Mucosa of descending colon (tissue), 3 donors: ENCODE measurements around the gene CTNS. TPM values are rescaled to one million over a fixed set of nuclear protein-coding genes. Genes with fewer than 3 reads are reported as not detected.

Experiments
- ATAC-seq: fragments of 200-7000 bp; cut with Tn5 transposase; one replicate; pipeline ENCODE4 v1.9.1; 2020; ENCODE audit warnings: mild to moderate bottlenecking, moderate library complexity
- DNase-seq, 3 donors: peaks; one replicate each; pipeline ENCODE4 v3.0.0-alpha.2; 2020
- H3K36me3 ChIP-seq: fragments of 200-600 bp; one replicate; pipeline ENCODE4 v1.8.0; 2021; ENCODE audit warnings: low read depth, mild to moderate bottlenecking
- H3K4me1 ChIP-seq: fragments of 200-600 bp; one replicate; pipeline ENCODE4 v1.8.0; 2021; ENCODE audit warnings: low read depth, mild to moderate bottlenecking
- H3K4me3 ChIP-seq: fragments of 200-600 bp; one replicate; pipeline ENCODE4 v1.8.0; 2021; ENCODE audit warnings: mild to moderate bottlenecking
- H3K9me3 ChIP-seq: fragments of 200-600 bp; one replicate; pipeline ENCODE4 v1.8.0; 2021; ENCODE audit warnings: mild to moderate bottlenecking
- CTCF ChIP-seq: fragments of 200-600 bp; IDR thresholded peaks from one replicate; pipeline ENCODE4 v1.8.0; 2022; ENCODE audit warnings: antibody characterized with exemption, mild to moderate bottlenecking
- intact Hi-C, 2 donors: fragments of 100-400 bp; cut with DNase I in 1 of 2; cut with micrococcal nuclease in 1 of 2; formaldehyde crosslinking; loops; one replicate each; pipeline versions ENCODE4 v1.11.0 to v1.11.1; 2022; cut with DNase I, micrococcal nuclease
- total RNA-seq, 3 donors: library from RNA; stranded (reverse); fragmentation: NEBNext Ultra II Directional in 2 of 3; extraction: Animal tissue kit (Norgen Biotek cat#: 25700) in 2 of 3; gene quantifications; one replicate each; pipeline versions ENCODE4 v1.2.1 to v1.2.4, GENCODE V29; 2021 to 2023
- donor health status: DM: no; HTN: no; CAD: no; lungs with moderate emphysema.
- donor health status: DM: no; HTN: no; CAD: no.
- donor health status: DM: no; HTN: yes; CAD: no.

The CTNS gene
- total RNA-seq, 3 donors from 2014 or later: 9.6 to 13.4 (median 13.1) TPM

- no peak for ATAC-seq
- no peak for DNase-seq
- H3K4me1 ChIP-seq: no peaks in the 10 kb centered on the region
- no peak overlapping the region for H3K4me3 ChIP-seq
- peaks cover 10% of the 10 kb centered on the region for H3K36me3 ChIP-seq
- intact Hi-C loops: no loop called here
- no peaks in the 10 kb centered on the region for H3K9me3 ChIP-seq
- TF ChIP-seq CTCF: no peak
These were observed 9.5 kb upstream of the CTNS start for GRCh38 chr17:3626831-3627768.

GRCh38 chr17:3627769-3628167, 8.8 kb upstream of the CTNS start:
- Histone ChIP-seq H3K4me3 (no peak overlapping the region), H3K9me3 (no peaks in the 10 kb centered on the region), H3K36me3 (peaks cover 6% of the 10 kb centered on the region), H3K4me1 (no peaks in the 10 kb centered on the region)
- no peak for DNase-seq
- intact Hi-C loops: no loop called here
- ATAC-seq: no peak
- TF ChIP-seq CTCF: no peak

- H3K36me3 ChIP-seq: peaks cover 6% of the 10 kb centered on the region
- no peak for DNase-seq
- no peaks in the 10 kb centered on the region for H3K9me3 ChIP-seq
- H3K4me3 ChIP-seq: no peak overlapping the region
- peaks cover 9% of the 10 kb centered on the region for H3K4me1 ChIP-seq
- intact Hi-C loops: no loop called here
- no peak for TF ChIP-seq CTCF
- ATAC-seq: no peak
These were observed 5.8 kb upstream of the CTNS start for GRCh38 chr17:3630781-3631180.

- peaks cover 9% of the 10 kb centered on the region for H3K4me1 ChIP-seq
- intact Hi-C loops: no loop called here
- no peak for ATAC-seq
- no peak for TF ChIP-seq CTCF
- H3K9me3 ChIP-seq: no peaks in the 10 kb centered on the region
- H3K36me3 ChIP-seq: peaks cover 6% of the 10 kb centered on the region
- DNase-seq: no peak
- H3K4me3 ChIP-seq: no peak overlapping the region
These were observed 4.3 kb upstream of the CTNS start for GRCh38 chr17:3632287-3632686.

- no peaks in the 10 kb centered on the region for H3K36me3 ChIP-seq
- H3K9me3 ChIP-seq: no peaks in the 10 kb centered on the region
- peak in 2 of 3 donors; percentile 57 to 73 for DNase-seq
- TF ChIP-seq CTCF: no peak
- peak overlapping the region; percentile 72 for H3K4me3 ChIP-seq
- intact Hi-C loops: no loop called here
- ATAC-seq: peak; percentile 51
- peaks cover 9% of the 10 kb centered on the region for H3K4me1 ChIP-seq
These were observed 946 bp upstream of the CTNS start for GRCh38 chr17:3635474-3636153.
